ENCODE measurements around the gene PF4V1. TPM values are rescaled to one million over a fixed set of nuclear protein-coding genes. Genes with fewer than 3 reads are reported as not detected.

PF4V1 gene
- total and polyA plus RNA-seq, 10 donors: 0.67 to 12.3 (median 2.3) TPM

- no peak for DNase-seq
Observed at GRCh38 chr4:73868206-73869129, 15.4 kb downstream of the PF4V1 start.

GRCh38 chr4:73869130-73870055 is 16.3 kb downstream of the PF4V1 start, which contains the start of gene CXCL1:
CXCL1 (plus strand) TSS chr4:73869393; CDS start chr4:73869471, 78 bp downstream.
- H3K36me3 ChIP-seq: no peaks in the 10 kb centered on the region
- peaks cover 0 to 69% (median 5%) of the 10 kb centered on the region in 6 donors for H3K4me1 ChIP-seq
- DNase-seq: peak; percentile 87
- peaks cover 0 to 32% (median 9%) of the 10 kb centered on the region in 7 donors for H3K27me3 ChIP-seq (replicated peaks in 1 of 7)
- H3K4me3 ChIP-seq: peak within 1 kb of the TSS; percentile 26 to 70 (median 42)
- H3K27ac ChIP-seq: peak within 1 kb of the TSS in 7 of 8 donors; percentile 67 to 96 (median 84)
- WGBS, 5 donors: 9 to 32% (median 11%) methylated on average over 22 to 61 of the region's 61 CpGs
- H3K9me3 ChIP-seq: no peaks in the 10 kb centered on the region
- TF ChIP-seq CTCF (IDR thresholded peaks at IDR 0.05 in 8 of 11, conservative IDR thresholded peaks at IDR 0.05 in 3 of 11) (peak in 1 of 11 experiments; percentile 7), POLR2A (IDR thresholded peaks at IDR 0.05) (peak in 1 of 3 donors; percentile 59), POLR2AphosphoS5 (IDR thresholded peaks at IDR 0.05) (peak; percentile 51 to 87 (median 80))
- intact Hi-C loops (cut with DNase I; ENCODE audit: low total_unique reads): no loop called here

More at GRCh38 chr4:73868206-73869129, 15.4 kb downstream of the PF4V1 start:
- Histone ChIP-seq H3K36me3 (no peaks in the 10 kb centered on the region), H3K27me3 (replicated peaks in 1 of 7) (peaks cover 0 to 32% (median 9%) of the 10 kb centered on the region in 7 donors), H3K4me3 (peak overlapping the region; percentile 26 to 70 (median 42)), H3K9me3 (no peaks in the 10 kb centered on the region), H3K4me1 (peaks cover 0 to 63% (median 5%) of the 10 kb centered on the region in 6 donors), H3K27ac (peak overlapping the region in 7 of 8 donors; percentile 67 to 96 (median 84))
- WGBS, 5 donors: 39 to 47% (median 43%) methylated on average over 16 of the region's 16 CpGs
- TF ChIP-seq POLR2A (IDR thresholded peaks at IDR 0.05) (no peak), POLR2AphosphoS5 (IDR thresholded peaks at IDR 0.05) (no peak), CTCF (IDR thresholded peaks at IDR 0.05 in 8 of 11, conservative IDR thresholded peaks at IDR 0.05 in 3 of 11) (no peak)
- intact Hi-C loops (cut with DNase I; ENCODE audit: low total_unique reads): no loop called here

- Histone ChIP-seq H3K4me1 (peaks cover 0 to 68% (median 5%) of the 10 kb centered on the region in 6 donors), H3K36me3 (no peaks in the 10 kb centered on the region), H3K4me3 (peak overlapping the region; percentile 26 to 70 (median 42)), H3K27me3 (replicated peaks in 1 of 7) (peaks cover 0 to 32% (median 9%) of the 10 kb centered on the region in 7 donors), H3K27ac (peak overlapping the region in 7 of 8 donors; percentile 67 to 96 (median 84)), H3K9me3 (no peaks in the 10 kb centered on the region)
- intact Hi-C loops (cut with DNase I; ENCODE audit: low total_unique reads): no loop called here
- no peak for DNase-seq
- no peak for TF ChIP-seq CTCF (IDR thresholded peaks at IDR 0.05 in 8 of 11, conservative IDR thresholded peaks at IDR 0.05 in 3 of 11)
- TF ChIP-seq POLR2AphosphoS5 (IDR thresholded peaks at IDR 0.05): no peak
- no peak for TF ChIP-seq POLR2A (IDR thresholded peaks at IDR 0.05)
- WGBS, 5 donors: 45 to 80% (median 62%) methylated on average over 3 of the region's 3 CpGs
Observed at GRCh38 chr4:73870260-73870659, 17.2 kb downstream of the PF4V1 start.
